Thyroid gland (tissue), 4 donors: ENCODE measurements around the gene TTLL10. TPM values are rescaled to one million over a fixed set of nuclear protein-coding genes. Genes with fewer than 3 reads are reported as not detected.
A peak's percentile ranks its signal among the peaks of the same experiment; 100 is the strongest.

Source experiments
- DNase-seq, 2 donors: peaks; one replicate each; pipeline ENCODE4 v3.0.0-alpha.2; 2019
- H3K27ac ChIP-seq, 3 donors: fragments of 200-600 bp; sonication (generic); 1 replicate in 2 of 3; 2 replicates in 1 of 3; pipeline ENCODE4 v1.5.1; 2016 to 2019; ENCODE audit warnings: mild to moderate bottlenecking in 1 of 3, moderate library complexity in 1 of 3
- H3K27me3 ChIP-seq: fragments of 200-600 bp; sonication (generic); one replicate; pipeline ENCODE4 v1.5.1; 2019
- H3K36me3 ChIP-seq, 2 donors: fragments of 200-600 bp; sonication (generic); one replicate each; pipeline ENCODE4 v1.5.1; 2016 to 2019
- H3K4me1 ChIP-seq, 2 donors: fragments of 200-600 bp; sonication (generic); one replicate each; pipeline ENCODE4 v1.5.1; 2017 to 2019
- H3K4me3 ChIP-seq, 3 donors: fragments of 200-600 bp; sonication (generic); replicated peaks in 1 of 3; 1 replicate in 2 of 3; 2 replicates in 1 of 3; pipeline ENCODE4 v1.5.1; 2016; ENCODE audit warnings: mild to moderate bottlenecking in 1 of 3
- H3K9me3 ChIP-seq: fragments of 200-600 bp; sonication (generic); one replicate; pipeline ENCODE4 v1.5.1; 2017
- POLR2A ChIP-seq, 2 donors: fragments of 450-650 bp; IDR thresholded peaks; one replicate each; pipeline ENCODE4 v1.6.1; 2017; ENCODE audit warnings: antibody characterized with exemption in 2 of 2, mild to moderate bottlenecking in 2 of 2, moderate library complexity in 1 of 2
- whole genome bisulfite sequencing, 2 donors: methylation state at CpG; one replicate each; pipeline ENCODE4 v1.1.5; 2017; 5-methylcytosine and 5-hydroxymethylcytosine counted together
- intact Hi-C: fragments of 100-400 bp; cut with DNase I; formaldehyde crosslinking; loops from one replicate; pipeline ENCODE4 v1.15.1; 2023
- total RNA-seq, 4 donors: library from RNA; depleted of rRNA; stranded (reverse); fragments of >200 nt; gene quantifications; one replicate each; pipeline ENCODE4 v1.2.3, GENCODE V29; 2016
- TF ChIP-seq, protein P1 (sequence below), 6 experiments: fragments of 200-600 bp in 3 of 6; fragments of 450-650 bp in 3 of 6; sonication (generic) in 3 of 6; IDR thresholded peaks; one replicate each; pipeline ENCODE4 v1.5.1; 2016 to 2019; ENCODE audit warnings: antibody characterized with exemption in 6 of 6, mild to moderate bottlenecking in 2 of 6, inconsistent platforms in 1 of 6, moderate library complexity in 1 of 6

Gene TTLL10
- total RNA-seq, 4 donors from 2014 or later: 0.13 to 0.29 TPM; not detected in 2

- peak within 1 kb of the TSS; percentile 48 to 80 (median 73) for H3K27ac ChIP-seq
- H3K4me3 ChIP-seq: peak within 1 kb of the TSS; percentile 85 to 98 (median 96)
- intact Hi-C loops: no loop called here
- peaks cover 16 to 20% of the 10 kb centered on the region in 2 donors for H3K36me3 ChIP-seq
- DNase-seq: peak; percentile 97
- WGBS, 2 donors: 0 to 1% methylated on average over 7 to 26 of the region's 99 CpGs
- H3K9me3 ChIP-seq: no peaks in the 10 kb centered on the region
- H3K27me3 ChIP-seq: no peaks in the 10 kb centered on the region
- peaks cover 12 to 29% of the 10 kb centered on the region in 2 donors for H3K4me1 ChIP-seq
- peak in 1 of 2 donors; percentile 64 for TF ChIP-seq POLR2A (IDR thresholded peaks at IDR 0.05)
- TF ChIP-seq, protein P1, sequence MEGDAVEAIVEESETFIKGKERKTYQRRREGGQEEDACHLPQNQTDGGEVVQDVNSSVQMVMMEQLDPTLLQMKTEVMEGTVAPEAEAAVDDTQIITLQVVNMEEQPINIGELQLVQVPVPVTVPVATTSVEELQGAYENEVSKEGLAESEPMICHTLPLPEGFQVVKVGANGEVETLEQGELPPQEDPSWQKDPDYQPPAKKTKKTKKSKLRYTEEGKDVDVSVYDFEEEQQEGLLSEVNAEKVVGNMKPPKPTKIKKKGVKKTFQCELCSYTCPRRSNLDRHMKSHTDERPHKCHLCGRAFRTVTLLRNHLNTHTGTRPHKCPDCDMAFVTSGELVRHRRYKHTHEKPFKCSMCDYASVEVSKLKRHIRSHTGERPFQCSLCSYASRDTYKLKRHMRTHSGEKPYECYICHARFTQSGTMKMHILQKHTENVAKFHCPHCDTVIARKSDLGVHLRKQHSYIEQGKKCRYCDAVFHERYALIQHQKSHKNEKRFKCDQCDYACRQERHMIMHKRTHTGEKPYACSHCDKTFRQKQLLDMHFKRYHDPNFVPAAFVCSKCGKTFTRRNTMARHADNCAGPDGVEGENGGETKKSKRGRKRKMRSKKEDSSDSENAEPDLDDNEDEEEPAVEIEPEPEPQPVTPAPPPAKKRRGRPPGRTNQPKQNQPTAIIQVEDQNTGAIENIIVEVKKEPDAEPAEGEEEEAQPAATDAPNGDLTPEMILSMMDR (IDR thresholded peaks at IDR 0.05): no peak
These were observed 57.9 kb downstream of the TTLL10 start, which contains the start of gene SDF4 for GRCh38 chr1:1231400-1232207. Gene SDF4 (minus strand): TSS chr1:1232001. CDS start chr1:1228772, 3,229 bp downstream.

DNA sequence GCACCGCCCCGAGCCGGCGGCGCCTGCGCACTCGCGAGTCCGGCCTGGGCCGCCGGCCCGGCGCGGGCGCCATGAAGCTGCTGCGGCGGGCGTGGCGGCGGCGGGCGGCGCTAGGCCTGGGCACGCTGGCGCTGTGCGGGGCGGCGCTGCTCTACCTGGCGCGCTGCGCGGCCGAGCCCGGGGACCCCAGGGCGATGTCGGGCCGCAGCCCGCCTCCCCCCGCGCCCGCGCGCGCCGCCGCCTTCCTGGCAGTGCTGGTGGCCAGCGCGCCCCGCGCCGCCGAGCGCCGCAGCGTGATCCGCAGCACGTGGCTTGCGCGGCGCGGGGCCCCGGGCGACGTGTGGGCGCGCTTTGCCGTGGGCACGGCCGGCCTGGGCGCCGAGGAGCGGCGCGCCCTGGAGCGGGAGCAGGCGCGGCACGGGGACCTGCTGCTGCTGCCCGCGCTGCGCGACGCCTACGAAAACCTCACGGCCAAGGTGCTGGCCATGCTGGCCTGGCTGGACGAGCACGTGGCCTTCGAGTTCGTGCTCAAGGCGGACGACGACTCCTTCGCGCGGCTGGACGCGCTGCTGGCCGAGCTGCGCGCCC lies 58.6 kb downstream of the TTLL10 start, which contains the start of gene B3GALT6:
Gene B3GALT6, plus strand, starts transcription at position 30 of the 588 bp plus-strand sequence. Its CDS starts 42 bp downstream, at position 72.
- WGBS, 2 donors: 28% methylated on average over 5 of the region's 100 CpGs; no CpG with 5 or more reads in 1 of the 2 donors
- Histone ChIP-seq H3K9me3 (no peaks in the 10 kb centered on the region), H3K4me1 (peaks cover 18 to 36% of the 10 kb centered on the region in 2 donors), H3K36me3 (peaks cover 14 to 16% of the 10 kb centered on the region in 2 donors), H3K27ac (peak within 1 kb of the TSS; percentile 48 to 80 (median 73)), H3K4me3 (peak within 1 kb of the TSS; percentile 85 to 98 (median 96)), H3K27me3 (no peaks in the 10 kb centered on the region)
- peak in 1 of 2 donors; percentile 11 for DNase-seq
- TF ChIP-seq POLR2A (IDR thresholded peaks at IDR 0.05): peak in 1 of 2 donors; percentile 70
- TF ChIP-seq, protein P1 (IDR thresholded peaks at IDR 0.05): no peak
- intact Hi-C loops: no loop called here

GRCh38 chr1:1232796-1233566 lies 59.3 kb downstream of the TTLL10 start:
- peaks cover 8 to 10% of the 10 kb centered on the region in 2 donors for H3K36me3 ChIP-seq
- no peak for DNase-seq
- intact Hi-C loops: no loop called here
- no peaks in the 10 kb centered on the region for H3K9me3 ChIP-seq
- 87 to 89% methylated on average over 43 to 47 of the region's 98 CpGs for WGBS, 2 donors
- peaks cover 20 to 43% of the 10 kb centered on the region in 2 donors for H3K4me1 ChIP-seq
- H3K27me3 ChIP-seq: no peaks in the 10 kb centered on the region
- no peak overlapping the region for H3K4me3 ChIP-seq
- H3K27ac ChIP-seq: no peak overlapping the region
- TF ChIP-seq, protein P1 (IDR thresholded peaks at IDR 0.05): no peak

DNA sequence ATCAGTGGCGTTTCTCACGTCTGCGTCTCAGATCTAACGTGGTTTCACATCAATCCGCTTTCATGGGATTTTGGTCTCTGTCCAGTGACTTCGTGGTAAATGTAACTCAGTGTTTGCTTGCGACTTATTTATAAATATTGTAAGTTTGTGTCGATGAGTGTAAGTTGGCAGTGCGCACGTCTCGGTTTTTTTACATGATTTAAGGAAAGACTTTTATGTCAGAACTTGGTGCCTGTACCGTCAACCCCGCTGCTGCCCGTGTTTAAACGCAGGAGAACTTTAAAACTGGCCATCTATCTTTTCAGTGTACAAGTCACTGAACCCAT lies 59.9 kb downstream of the TTLL10 start:
- Histone ChIP-seq H3K4me3 (no peak overlapping the region), H3K4me1 (peaks cover 20 to 45% of the 10 kb centered on the region in 2 donors), H3K36me3 (peaks cover 2 to 5% of the 10 kb centered on the region in 2 donors), H3K27me3 (no peaks in the 10 kb centered on the region), H3K27ac (no peak overlapping the region), H3K9me3 (no peaks in the 10 kb centered on the region)
- DNase-seq: no peak
- TF ChIP-seq, protein P1 (IDR thresholded peaks at IDR 0.05): no peak
- no peak for TF ChIP-seq POLR2A (IDR thresholded peaks at IDR 0.05)
- intact Hi-C loops: no loop called here
- 98 to 99% methylated on average over 15 of the region's 15 CpGs for WGBS, 2 donors
